ENCODE data around the gene PRXL2B.

Gene PRXL2B

DNA sequence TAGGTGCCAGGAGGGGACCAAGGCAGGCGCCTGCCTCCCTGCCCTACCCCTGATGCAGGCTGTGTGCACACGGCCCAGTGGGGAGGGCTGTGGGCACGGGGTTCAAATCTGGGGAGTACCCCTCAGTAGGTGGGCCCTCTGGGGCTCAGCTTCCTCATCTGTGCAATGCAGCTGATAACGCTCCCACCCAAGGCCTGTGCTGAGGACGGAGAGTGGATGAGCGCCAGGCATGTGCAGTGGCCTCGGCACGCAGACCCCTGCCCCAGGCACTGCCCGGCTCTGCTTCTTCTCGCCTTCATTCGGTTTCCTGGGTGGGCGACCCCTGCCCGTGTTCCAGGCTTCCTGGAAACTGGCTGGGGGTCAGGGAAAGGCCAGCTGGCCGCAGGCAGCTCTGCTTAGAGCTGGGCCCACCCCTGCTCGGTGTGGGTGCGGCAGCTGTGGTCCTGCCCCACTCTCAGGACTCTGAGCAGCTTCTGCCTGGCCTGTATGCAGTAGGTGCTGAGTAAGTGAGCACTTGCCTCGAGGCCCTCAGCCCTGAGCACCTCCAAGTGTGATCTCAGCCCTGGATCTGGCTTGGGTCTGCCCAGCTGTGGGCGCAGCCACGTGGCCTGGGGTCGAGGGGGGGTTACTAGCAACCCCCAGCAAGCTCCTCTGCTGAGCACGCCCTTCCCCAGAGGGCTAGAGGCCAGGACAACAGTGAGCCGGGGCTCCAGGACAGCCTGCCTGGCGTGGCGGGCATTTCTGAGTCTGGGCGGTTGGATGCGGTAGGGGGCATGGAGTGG is 42.3 kb upstream of the PRXL2B start:
- Histone ChIP-seq H3K4me3 (ENCODE audit: low read length) (no peak overlapping the region), H3K27me3 (replicated peaks; ENCODE audit: insufficient read depth, low read length) (no peaks in the 10 kb centered on the region), H3K36me3 (replicated peaks; ENCODE audit: insufficient read depth, low read length) (no peaks in the 10 kb centered on the region), H3K27ac (ENCODE audit: low read length) (no peak overlapping the region), H3K79me2 (ENCODE audit: low read length) (0 out of 2 replicates have a peak, but pooled peaks cover 3% of the 10 kb centered on the region), H3K9me2 (replicated peaks; ENCODE audit: insufficient read depth, low read length) (no peaks in the 10 kb centered on the region), H3K9me3 (replicated peaks; ENCODE audit: insufficient read depth, low read length) (no peaks in the 10 kb centered on the region), H2AFZ (ENCODE audit: low read length) (no peak overlapping the region), H3K4me2 (ENCODE audit: low read depth, low read length) (no peak overlapping the region), H3K9ac (ENCODE audit: low read length) (no peak overlapping the region), H4K20me1 (ENCODE audit: insufficient read depth, low read length) (no peaks in the 10 kb centered on the region), H3F3A (ENCODE audit: insufficient read depth, low read length) (peaks cover 36% of the 10 kb centered on the region), H3K4me1 (ENCODE audit: low read length) (peaks cover 30% of the 10 kb centered on the region)
- TF ChIP-seq EZH2phosphoT487 (IDR thresholded peaks at IDR 0.05; ENCODE audit: low read length) (no peak), CTCF (IDR thresholded peaks at IDR 0.05; ENCODE audit: low read length) (no peak), EZH2 (optimal IDR thresholded peaks at IDR 0.05; ENCODE audit: low read depth, low read length) (no peak)
- DNase-seq, result no peak

DNA sequence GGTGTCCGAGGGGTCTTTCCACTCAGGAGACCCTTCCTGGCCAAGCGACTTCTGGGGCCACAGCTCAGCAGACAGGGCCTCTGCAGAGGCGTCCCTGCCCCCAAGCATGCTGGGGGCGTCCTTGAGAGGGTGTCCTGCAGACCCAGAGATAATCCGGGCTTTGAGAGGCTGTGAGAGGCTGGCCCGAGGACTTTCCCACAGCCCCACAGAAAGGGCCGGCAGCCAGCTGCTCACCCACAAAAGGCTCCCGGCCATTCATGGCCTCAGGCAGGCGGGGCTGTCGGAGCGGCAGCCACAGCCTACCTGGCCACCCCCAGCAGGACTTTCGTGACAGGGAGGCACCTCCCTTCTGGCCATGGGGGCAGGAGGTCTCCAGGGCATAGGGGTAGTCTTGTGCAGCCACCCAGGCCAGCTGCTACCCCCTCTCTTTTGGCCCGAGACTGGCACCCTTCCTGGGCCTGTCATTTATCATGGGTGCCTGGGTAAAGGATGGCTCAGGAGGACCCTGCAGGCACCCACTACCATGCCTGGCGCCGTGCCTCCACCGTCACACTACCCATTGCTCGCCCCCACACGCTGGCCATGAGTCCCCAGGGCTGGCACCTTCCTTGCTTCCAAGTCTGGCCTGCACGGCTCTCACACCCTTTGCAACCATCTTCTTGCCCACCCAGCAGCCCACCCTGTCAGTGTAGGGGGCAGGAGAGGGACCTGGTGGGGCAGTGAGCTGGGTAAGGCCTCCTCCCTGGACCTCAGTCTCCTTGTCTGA is 41.5 kb upstream of the PRXL2B start:
- peaks cover 36% of the 10 kb centered on the region for H3F3A ChIP-seq (ENCODE audit: insufficient read depth, low read length)
- H2AFZ ChIP-seq (ENCODE audit: low read length), result no peak overlapping the region
- H3K36me3 ChIP-seq (replicated peaks; ENCODE audit: insufficient read depth, low read length), result no peaks in the 10 kb centered on the region
- peak overlapping the region; percentile 99; the same call in 1 of the 2 replicates for H3K4me2 ChIP-seq (ENCODE audit: low read depth, low read length)
- DNase-seq, result no peak
- peak overlapping the region; percentile 66; the same call in 1 of the 2 replicates for H3K9ac ChIP-seq (ENCODE audit: low read length)
- TF ChIP-seq EZH2 (optimal IDR thresholded peaks at IDR 0.05; ENCODE audit: low read depth, low read length) (no peak), EZH2phosphoT487 (IDR thresholded peaks at IDR 0.05; ENCODE audit: low read length) (no peak), CTCF (IDR thresholded peaks at IDR 0.05; ENCODE audit: low read length) (no peak)
- H3K79me2 ChIP-seq (ENCODE audit: low read length), result 0 out of 2 replicates have a peak, but pooled peaks cover 3% of the 10 kb centered on the region
- no peaks in the 10 kb centered on the region for H3K9me2 ChIP-seq (replicated peaks; ENCODE audit: insufficient read depth, low read length)
- H3K9me3 ChIP-seq (replicated peaks; ENCODE audit: insufficient read depth, low read length), result no peaks in the 10 kb centered on the region
- H3K27ac ChIP-seq (ENCODE audit: low read length), result no peak overlapping the region
- H4K20me1 ChIP-seq (ENCODE audit: insufficient read depth, low read length), result no peaks in the 10 kb centered on the region
- no peaks in the 10 kb centered on the region for H3K27me3 ChIP-seq (replicated peaks; ENCODE audit: insufficient read depth, low read length)
- H3K4me3 ChIP-seq (ENCODE audit: low read length), result peak overlapping the region; percentile 57; the same call in 1 of the 2 replicates
- peaks cover 31% of the 10 kb centered on the region for H3K4me1 ChIP-seq (ENCODE audit: low read length)

GRCh38 chr1:2545754-2546514 is 40.6 kb upstream of the PRXL2B start:
- TF ChIP-seq EZH2phosphoT487 (IDR thresholded peaks at IDR 0.05; ENCODE audit: low read length), result no peak
- TF ChIP-seq EZH2 (optimal IDR thresholded peaks at IDR 0.05; ENCODE audit: low read depth, low read length), result no peak
- no peak for TF ChIP-seq CTCF (IDR thresholded peaks at IDR 0.05; ENCODE audit: low read length)
- Histone ChIP-seq H3K27ac (ENCODE audit: low read length) (peak overlapping the region; percentile 98), H2AFZ (ENCODE audit: low read length) (peak overlapping the region; percentile 77), H3K9me2 (replicated peaks; ENCODE audit: insufficient read depth, low read length) (no peaks in the 10 kb centered on the region), H3K79me2 (ENCODE audit: low read length) (0 out of 2 replicates have a peak, but pooled peaks cover 3% of the 10 kb centered on the region), H3K4me2 (ENCODE audit: low read depth, low read length) (peak overlapping the region; percentile 100), H3K36me3 (replicated peaks; ENCODE audit: insufficient read depth, low read length) (no peaks in the 10 kb centered on the region), H3K9me3 (replicated peaks; ENCODE audit: insufficient read depth, low read length) (no peaks in the 10 kb centered on the region), H3K9ac (ENCODE audit: low read length) (peak overlapping the region; percentile 88), H4K20me1 (ENCODE audit: insufficient read depth, low read length) (no peaks in the 10 kb centered on the region), H3K4me3 (ENCODE audit: low read length) (peak overlapping the region; percentile 73), H3F3A (ENCODE audit: insufficient read depth, low read length) (peaks cover 36% of the 10 kb centered on the region), H3K27me3 (replicated peaks; ENCODE audit: insufficient read depth, low read length) (no peaks in the 10 kb centered on the region), H3K4me1 (ENCODE audit: low read length) (peaks cover 31% of the 10 kb centered on the region)
- DNase-seq, result peak; percentile 93

All from MM.1S (cell line).